ENCODE data around the gene NCAPG.

Gene NCAPG

GRCh38 chr4:17771284-17771908, 39.4 kb upstream of the NCAPG start:
- Histone ChIP-seq H3K9me2 (replicated peaks; ENCODE audit: control insufficient read depth, low read length) (no peaks in the 10 kb centered on the region), H3K4me1 (ENCODE audit: control insufficient read depth, low read length) (no peaks in the 10 kb centered on the region)
- TF ChIP-seq EZH2phosphoT487 (IDR thresholded peaks at IDR 0.05; ENCODE audit: borderline replicate concordance, low read length) (no peak), CTCF (IDR thresholded peaks at IDR 0.05; ENCODE audit: low read depth, low read length, poor library complexity, severe bottlenecking) (no peak)

DNA sequence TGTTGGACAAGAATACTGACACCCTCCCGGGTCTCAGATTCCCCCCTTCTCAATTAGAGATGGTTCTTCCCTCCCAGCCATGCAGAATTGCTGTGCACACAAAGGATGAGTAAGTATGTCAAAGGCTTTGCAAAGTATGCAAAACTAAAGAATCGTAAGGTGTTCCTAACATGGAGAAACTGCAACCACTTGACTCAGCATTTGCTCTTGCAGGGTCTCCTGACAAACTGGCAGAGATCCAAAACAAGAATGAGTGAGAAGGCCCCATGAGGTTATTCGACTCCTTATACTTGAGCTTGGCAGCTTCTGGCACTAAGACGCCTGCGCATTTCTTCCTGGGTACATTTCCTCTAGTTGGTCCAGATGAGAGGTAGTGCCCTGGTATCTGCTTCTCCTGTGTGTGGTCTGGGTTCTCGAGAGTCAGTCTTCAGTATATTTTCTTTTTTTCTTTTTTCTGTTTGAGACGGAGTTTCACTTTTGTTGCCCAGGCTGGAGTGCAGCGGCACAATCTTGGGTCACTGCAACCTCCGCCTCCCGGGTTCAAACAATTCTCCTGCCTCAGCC, 37.6 kb upstream of the NCAPG start:
- H3K9me2 ChIP-seq (replicated peaks; ENCODE audit: control insufficient read depth, low read length), result no peaks in the 10 kb centered on the region
- no peaks in the 10 kb centered on the region for H4K20me1 ChIP-seq (ENCODE audit: control insufficient read depth, insufficient read depth, low read depth, low read length)
- no peaks in the 10 kb centered on the region for H3K36me3 ChIP-seq (ENCODE audit: control insufficient read depth, low read length)
- peaks cover 2% of the 10 kb centered on the region; the same call in 1 of the 2 replicates for H3K27me3 ChIP-seq (ENCODE audit: control insufficient read depth, low read length)
- no peaks in the 10 kb centered on the region for H3K4me1 ChIP-seq (ENCODE audit: control insufficient read depth, low read length)
- no peaks in the 10 kb centered on the region for H3F3A ChIP-seq (ENCODE audit: control insufficient read depth, insufficient read depth)
- H3K4me3 ChIP-seq (ENCODE audit: low read length), result no peak overlapping the region
- no peaks in the 10 kb centered on the region for H3K79me2 ChIP-seq (ENCODE audit: control insufficient read depth, low read length)
- H3K27ac ChIP-seq (ENCODE audit: low read depth, low read length), result no peak overlapping the region
- no peak overlapping the region for H3K4me2 ChIP-seq (ENCODE audit: low read length)
- no peak for TF ChIP-seq CTCF (IDR thresholded peaks at IDR 0.05; ENCODE audit: low read depth, low read length, poor library complexity, severe bottlenecking)
- no peak for TF ChIP-seq EZH2phosphoT487 (IDR thresholded peaks at IDR 0.05; ENCODE audit: borderline replicate concordance, low read length)
- H3K9me3 ChIP-seq (ENCODE audit: control insufficient read depth, insufficient read depth, low read length), result no peaks in the 10 kb centered on the region

More at GRCh38 chr4:17771284-17771908, 39.4 kb upstream of the NCAPG start:
- H3K4me3 ChIP-seq (ENCODE audit: low read length), result no peak overlapping the region
- H3K4me2 ChIP-seq (ENCODE audit: low read length), result no peak overlapping the region
- no peak overlapping the region for H3K27ac ChIP-seq (ENCODE audit: low read depth, low read length)
- no peaks in the 10 kb centered on the region for H4K20me1 ChIP-seq (ENCODE audit: control insufficient read depth, insufficient read depth, low read depth, low read length)
- no peaks in the 10 kb centered on the region for H3F3A ChIP-seq (ENCODE audit: control insufficient read depth, insufficient read depth)
- H3K27me3 ChIP-seq (ENCODE audit: control insufficient read depth, low read length), result peaks cover 2% of the 10 kb centered on the region; the same call in 1 of the 2 replicates
- H3K79me2 ChIP-seq (ENCODE audit: control insufficient read depth, low read length), result no peaks in the 10 kb centered on the region
- H3K36me3 ChIP-seq (ENCODE audit: control insufficient read depth, low read length), result no peaks in the 10 kb centered on the region
- H3K9me3 ChIP-seq (ENCODE audit: control insufficient read depth, insufficient read depth, low read length), result peaks cover 3% of the 10 kb centered on the region; the same call in 1 of the 2 replicates

DNA sequence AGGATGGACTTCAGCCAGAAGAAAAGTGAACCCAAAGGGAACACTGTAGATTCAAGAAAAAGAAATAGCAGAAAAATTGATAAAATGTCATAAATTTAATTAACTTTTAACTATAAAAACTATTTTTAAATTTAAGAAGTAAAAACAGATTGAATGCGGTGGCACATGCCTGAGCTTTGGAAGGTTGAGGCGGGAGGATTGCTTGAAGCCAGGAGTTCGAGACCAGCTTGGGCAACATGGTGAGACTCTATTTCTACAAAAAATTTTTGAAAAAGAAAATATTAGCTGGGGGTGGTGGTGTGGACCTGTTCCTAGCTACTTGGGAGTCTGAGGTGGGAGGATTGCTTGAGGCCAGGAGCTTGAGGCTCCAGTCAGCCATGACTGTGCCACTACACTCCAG, 32.3 kb upstream of the NCAPG start:
- no peak for TF ChIP-seq EZH2phosphoT487 (IDR thresholded peaks at IDR 0.05; ENCODE audit: borderline replicate concordance, low read length)
- no peak for TF ChIP-seq CTCF (IDR thresholded peaks at IDR 0.05; ENCODE audit: low read depth, low read length, poor library complexity, severe bottlenecking)
- Histone ChIP-seq H4K20me1 (ENCODE audit: control insufficient read depth, insufficient read depth, low read depth, low read length) (no peaks in the 10 kb centered on the region), H3K36me3 (ENCODE audit: control insufficient read depth, low read length) (no peaks in the 10 kb centered on the region), H3K79me2 (ENCODE audit: control insufficient read depth, low read length) (no peaks in the 10 kb centered on the region), H3K4me3 (ENCODE audit: low read length) (no peak overlapping the region), H3K9me2 (replicated peaks; ENCODE audit: control insufficient read depth, low read length) (no peaks in the 10 kb centered on the region), H3K4me2 (ENCODE audit: low read length) (no peak overlapping the region), H3K9me3 (ENCODE audit: control insufficient read depth, insufficient read depth, low read length) (no peaks in the 10 kb centered on the region), H3F3A (ENCODE audit: control insufficient read depth, insufficient read depth) (no peaks in the 10 kb centered on the region), H3K27me3 (ENCODE audit: control insufficient read depth, low read length) (peaks cover 4% of the 10 kb centered on the region; the same call in 1 of the 2 replicates), H3K27ac (ENCODE audit: low read depth, low read length) (no peak overlapping the region), H3K4me1 (ENCODE audit: control insufficient read depth, low read length) (no peaks in the 10 kb centered on the region)
